Measurements from ENCODE around the gene KAZN. TPM values are rescaled to one million over a fixed set of nuclear protein-coding genes. Genes with fewer than 3 reads are reported as not detected.

The KAZN gene
- total RNA-seq, 3 donors from 2014 or later = 12.2 to 16.4 (median 16.2) TPM

DNA sequence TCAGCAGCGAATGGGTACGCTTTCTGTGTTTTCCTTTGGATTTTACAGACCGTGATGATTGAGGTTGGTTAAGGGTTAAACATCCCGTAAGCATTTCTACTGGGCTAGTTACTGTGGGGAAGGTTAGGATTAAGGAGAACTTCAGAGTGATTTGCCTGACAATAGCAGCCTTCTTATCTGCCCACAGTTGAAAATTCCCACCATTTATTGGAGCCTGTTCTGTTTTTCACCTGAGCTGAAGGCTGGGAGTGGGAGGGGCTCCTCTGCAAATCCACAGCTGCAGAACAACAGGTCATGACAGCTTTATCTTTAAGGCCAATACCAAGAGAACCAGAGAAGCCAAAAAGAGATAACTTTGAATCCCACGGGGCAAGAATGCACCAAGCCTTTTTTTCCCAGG, 168.6 kb downstream of the KAZN start:
- Histone ChIP-seq H3K27me3 (no peaks in the 10 kb centered on the region), H3K4me1 (no peaks in the 10 kb centered on the region), H3K4me3 (no peak overlapping the region), H3K9me3 (no peaks in the 10 kb centered on the region), H3K36me3 (no peaks in the 10 kb centered on the region), H3K27ac (no peak overlapping the region)
- TF ChIP-seq POLR2A (IDR thresholded peaks at IDR 0.05) (no peak), POLR2AphosphoS5 (IDR thresholded peaks at IDR 0.05) (no peak)
- TF ChIP-seq, protein P1, sequence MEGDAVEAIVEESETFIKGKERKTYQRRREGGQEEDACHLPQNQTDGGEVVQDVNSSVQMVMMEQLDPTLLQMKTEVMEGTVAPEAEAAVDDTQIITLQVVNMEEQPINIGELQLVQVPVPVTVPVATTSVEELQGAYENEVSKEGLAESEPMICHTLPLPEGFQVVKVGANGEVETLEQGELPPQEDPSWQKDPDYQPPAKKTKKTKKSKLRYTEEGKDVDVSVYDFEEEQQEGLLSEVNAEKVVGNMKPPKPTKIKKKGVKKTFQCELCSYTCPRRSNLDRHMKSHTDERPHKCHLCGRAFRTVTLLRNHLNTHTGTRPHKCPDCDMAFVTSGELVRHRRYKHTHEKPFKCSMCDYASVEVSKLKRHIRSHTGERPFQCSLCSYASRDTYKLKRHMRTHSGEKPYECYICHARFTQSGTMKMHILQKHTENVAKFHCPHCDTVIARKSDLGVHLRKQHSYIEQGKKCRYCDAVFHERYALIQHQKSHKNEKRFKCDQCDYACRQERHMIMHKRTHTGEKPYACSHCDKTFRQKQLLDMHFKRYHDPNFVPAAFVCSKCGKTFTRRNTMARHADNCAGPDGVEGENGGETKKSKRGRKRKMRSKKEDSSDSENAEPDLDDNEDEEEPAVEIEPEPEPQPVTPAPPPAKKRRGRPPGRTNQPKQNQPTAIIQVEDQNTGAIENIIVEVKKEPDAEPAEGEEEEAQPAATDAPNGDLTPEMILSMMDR (IDR thresholded peaks at IDR 0.05) = no peak
- DNase-seq (ENCODE audit: low spot score in 2 of 2) = no peak
- intact Hi-C loops (cut with DNase I; ENCODE audit: low total_unique reads) = no loop called here

DNA sequence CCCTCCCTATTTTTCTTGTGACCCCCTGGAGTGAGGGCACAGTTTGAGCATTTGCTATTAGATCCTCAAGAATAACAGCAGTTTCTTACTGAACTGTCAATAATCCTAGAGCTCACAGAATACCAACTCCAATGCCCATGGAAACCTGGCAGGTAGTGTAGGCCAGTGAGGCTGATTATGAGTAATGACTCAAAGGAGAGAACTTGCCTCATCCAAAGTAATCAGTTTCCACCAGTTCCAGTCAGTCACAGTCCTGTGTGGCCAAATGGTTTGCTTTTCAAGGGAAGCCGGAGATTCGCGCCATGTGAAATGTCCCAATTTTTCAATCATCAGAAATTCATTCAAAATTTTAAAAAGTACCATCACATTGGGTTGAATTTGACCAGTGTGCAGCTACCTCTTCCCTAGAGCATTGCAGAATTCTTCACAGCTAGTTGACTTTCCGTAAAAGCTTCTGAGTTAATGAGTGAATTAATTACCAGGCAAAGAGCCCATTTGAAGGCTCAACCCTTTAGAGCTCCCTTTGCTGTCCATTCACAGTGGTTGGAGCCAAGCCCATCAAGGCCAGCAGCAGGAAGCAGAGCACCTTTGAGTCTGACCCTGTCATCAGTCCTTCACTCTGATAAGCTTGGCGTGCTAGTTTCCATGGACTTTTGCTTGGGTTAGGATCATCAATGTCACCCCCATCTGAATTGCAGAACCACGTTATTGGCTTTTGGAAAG, 170.3 kb downstream of the KAZN start:
- DNase-seq (ENCODE audit: low spot score in 2 of 2) = no peak
- Histone ChIP-seq H3K27me3 (no peaks in the 10 kb centered on the region), H3K36me3 (no peaks in the 10 kb centered on the region), H3K4me3 (no peak overlapping the region), H3K9me3 (no peaks in the 10 kb centered on the region), H3K4me1 (no peaks in the 10 kb centered on the region), H3K27ac (no peak overlapping the region)
- intact Hi-C loops (cut with DNase I; ENCODE audit: low total_unique reads) = no loop called here
- TF ChIP-seq POLR2A (IDR thresholded peaks at IDR 0.05) (no peak), POLR2AphosphoS5 (IDR thresholded peaks at IDR 0.05) (no peak)
- TF ChIP-seq, protein P1 (IDR thresholded peaks at IDR 0.05) = no peak

DNA sequence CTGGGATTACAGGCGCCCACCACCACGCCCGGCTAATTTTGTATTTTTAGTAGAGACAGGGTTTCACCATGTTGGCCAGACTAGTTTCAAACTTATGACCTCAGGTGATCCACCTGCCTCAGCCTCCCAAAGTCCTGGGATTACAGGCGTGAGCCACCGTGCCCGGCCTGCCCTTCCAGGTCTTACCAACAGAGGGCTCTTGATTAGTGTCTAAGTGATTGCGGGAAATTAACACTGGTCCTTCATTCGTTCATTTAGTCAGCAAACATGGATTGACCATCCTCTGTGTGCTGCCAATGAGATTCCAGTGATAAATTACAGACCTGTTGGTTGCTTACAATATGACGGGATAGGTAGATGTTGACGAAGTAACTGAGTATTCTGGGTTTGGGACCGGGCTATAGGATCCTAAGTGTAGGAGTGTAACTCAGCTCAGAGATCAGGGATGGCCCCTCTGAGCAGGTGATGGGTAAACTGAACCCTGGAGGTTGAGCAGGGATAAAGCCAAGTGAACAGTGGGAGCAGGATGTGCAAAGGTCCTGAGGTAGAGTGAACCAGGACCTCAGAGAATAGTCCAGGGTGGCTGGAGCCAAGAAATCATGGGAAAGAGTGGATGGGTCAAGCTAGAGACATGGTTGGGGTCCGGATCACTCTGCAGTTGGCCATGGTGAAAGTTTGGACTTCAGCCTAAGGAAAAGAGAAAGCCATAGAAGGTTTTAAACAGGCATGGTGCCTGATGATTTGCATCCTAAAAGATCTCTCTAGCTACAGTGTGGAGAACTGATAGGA, 171.2 kb downstream of the KAZN start:
- DNase-seq (ENCODE audit: low spot score in 2 of 2) = no peak
- no peaks in the 10 kb centered on the region for H3K27me3 ChIP-seq
- no peaks in the 10 kb centered on the region for H3K4me1 ChIP-seq
- H3K27ac ChIP-seq = no peak overlapping the region
- no peaks in the 10 kb centered on the region for H3K36me3 ChIP-seq
- intact Hi-C loops (cut with DNase I; ENCODE audit: low total_unique reads) = no loop called here
- H3K9me3 ChIP-seq = no peaks in the 10 kb centered on the region
- H3K4me3 ChIP-seq = no peak overlapping the region
- no peak for TF ChIP-seq POLR2AphosphoS5 (IDR thresholded peaks at IDR 0.05)
- TF ChIP-seq, protein P1 (IDR thresholded peaks at IDR 0.05) = no peak
- no peak for TF ChIP-seq POLR2A (IDR thresholded peaks at IDR 0.05)

DNA sequence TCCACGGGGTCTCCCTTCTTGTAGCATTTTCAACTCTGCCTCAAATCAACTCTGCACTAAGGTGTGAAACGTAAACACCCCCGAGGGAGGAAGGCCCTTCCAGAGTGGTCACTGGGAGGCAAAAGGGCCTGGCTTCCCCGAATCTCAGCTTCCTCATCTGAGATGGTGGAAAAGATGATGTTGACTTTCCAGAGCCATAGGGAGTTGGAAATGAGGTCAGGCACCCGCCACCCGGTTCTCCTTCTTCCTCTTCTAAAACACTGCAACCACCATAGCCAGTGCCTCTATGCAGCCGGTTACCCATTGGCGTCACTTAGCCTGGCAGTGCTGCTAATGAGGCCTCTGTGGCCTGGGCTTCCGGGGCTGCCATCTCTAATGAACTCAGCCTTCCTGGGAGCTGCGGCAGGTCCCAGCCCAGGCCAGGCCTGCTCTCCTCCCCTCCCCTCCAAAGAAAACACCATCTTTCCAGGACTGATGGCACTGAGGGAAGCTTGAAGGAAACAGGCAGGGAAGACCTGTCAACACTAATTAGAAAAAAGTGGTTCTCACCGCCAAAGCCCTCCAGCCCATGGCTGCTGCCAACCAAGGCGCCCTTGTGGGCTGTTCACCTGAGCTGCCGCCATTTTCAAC, 175.0 kb downstream of the KAZN start:
- H3K9me3 ChIP-seq = no peaks in the 10 kb centered on the region
- no peaks in the 10 kb centered on the region for H3K4me1 ChIP-seq
- TF ChIP-seq POLR2A (IDR thresholded peaks at IDR 0.05) (no peak), POLR2AphosphoS5 (IDR thresholded peaks at IDR 0.05) (no peak)
- TF ChIP-seq, protein P1 (IDR thresholded peaks at IDR 0.05) = no peak
- DNase-seq (ENCODE audit: low spot score in 2 of 2) = no peak
- H3K27me3 ChIP-seq = no peaks in the 10 kb centered on the region
- intact Hi-C loops (cut with DNase I; ENCODE audit: low total_unique reads) = no loop called here
- no peak overlapping the region for H3K27ac ChIP-seq
- H3K4me3 ChIP-seq = no peak overlapping the region
- H3K36me3 ChIP-seq = no peaks in the 10 kb centered on the region

DNA sequence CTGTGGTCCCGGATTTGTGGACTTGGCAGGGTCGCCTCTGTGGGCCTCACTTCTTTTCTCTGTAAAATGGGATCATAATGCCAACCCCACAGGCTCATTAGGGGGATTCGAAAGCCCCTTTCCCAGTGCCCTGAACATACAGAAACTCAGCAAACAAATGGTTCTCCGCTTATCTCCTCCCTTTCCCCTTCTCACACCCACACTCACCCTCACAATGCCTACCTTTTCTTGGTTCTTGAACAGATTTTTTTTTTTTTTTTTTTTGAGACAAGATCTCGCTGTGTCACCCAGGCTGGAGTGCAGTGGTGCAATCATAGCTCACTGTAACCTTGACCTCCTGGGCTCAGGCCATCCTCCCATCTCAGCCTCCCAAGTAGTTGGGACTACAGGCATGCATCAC, 175.7 kb downstream of the KAZN start:
- TF ChIP-seq, protein P1 (IDR thresholded peaks at IDR 0.05) = no peak
- TF ChIP-seq POLR2A (IDR thresholded peaks at IDR 0.05) (no peak), POLR2AphosphoS5 (IDR thresholded peaks at IDR 0.05) (no peak)
- Histone ChIP-seq H3K36me3 (no peaks in the 10 kb centered on the region), H3K4me3 (no peak overlapping the region), H3K27me3 (no peaks in the 10 kb centered on the region), H3K4me1 (no peaks in the 10 kb centered on the region), H3K27ac (no peak overlapping the region), H3K9me3 (no peaks in the 10 kb centered on the region)
- DNase-seq (ENCODE audit: low spot score in 2 of 2) = no peak
- intact Hi-C loops (cut with DNase I; ENCODE audit: low total_unique reads) = no loop called here
